GM23338 (cell line): ENCODE data around the gene FANCC. TPM values are rescaled to one million over a fixed set of nuclear protein-coding genes. Genes with fewer than 3 reads are reported as not detected.
A peak's percentile ranks its signal among the peaks of the same experiment; 100 is the strongest.

Source experiments
- ATAC-seq: fragments of 200-7000 bp; cut with Tn5 transposase; 3 replicates; pipeline ENCODE4 v1.9.1; 2020
- DNase-seq: peaks from one replicate; pipeline ENCODE4 v3.0.0-alpha.2; 2015; ENCODE audit warnings: low spot score
- H2AFZ ChIP-seq: fragments of 200-600 bp; sonication (generic); 2 replicates; pipeline ENCODE4 v1.8.0; 2016; ENCODE audit warnings: antibody characterized with exemption, mild to moderate bottlenecking, moderate library complexity
- H3F3A ChIP-seq: fragments of 200-600 bp; sonication (generic); replicated peaks from 2 replicates; pipeline ENCODE4 v1.8.0; 2017; ENCODE audit warnings: antibody characterized with exemption, mixed run types, low read depth
- H3K27ac ChIP-seq: fragments of 200-600 bp; sonication (generic); 2 replicates; pipeline ENCODE4 v1.6.1; 2016; ENCODE audit warnings: low read depth
- H3K27me3 ChIP-seq: fragments of 200-600 bp; sonication (generic); 2 replicates; pipeline ENCODE4 v1.8.0; 2016; ENCODE audit warnings: mild to moderate bottlenecking, mixed run types, moderate library complexity; ENCODE audit not compliant: insufficient read depth
- H3K36me3 ChIP-seq: fragments of 200-600 bp; sonication (generic); 2 replicates; pipeline ENCODE4 v1.8.0; 2016; ENCODE audit warnings: mild to moderate bottlenecking; ENCODE audit not compliant: insufficient read depth
- H3K4me1 ChIP-seq: fragments of 200-600 bp; sonication (generic); 2 replicates; pipeline ENCODE4 v1.8.0; 2016; ENCODE audit warnings: mild to moderate bottlenecking, moderate library complexity; ENCODE audit not compliant: insufficient read depth
- H3K4me2 ChIP-seq: fragments of 200-600 bp; sonication (generic); 2 replicates; pipeline ENCODE4 v1.7.1; 2017; ENCODE audit warnings: mixed run types
- H3K4me3 ChIP-seq: fragments of 200-600 bp; sonication (generic); 2 replicates; pipeline ENCODE4 v1.6.1; 2016; ENCODE audit warnings: mixed run types
- H3K79me2 ChIP-seq: fragments of 200-600 bp; sonication (generic); replicated peaks from 2 replicates; pipeline ENCODE4 v1.8.0; 2017; ENCODE audit warnings: mild to moderate bottlenecking; ENCODE audit not compliant: insufficient read depth
- H3K9me2 ChIP-seq: fragments of 200-600 bp; sonication (generic); 2 replicates; pipeline ENCODE4 v1.8.0; 2017; ENCODE audit not compliant: insufficient read depth
- H4K20me1 ChIP-seq: fragments of 200-600 bp; sonication (generic); replicated peaks from 2 replicates; pipeline ENCODE4 v1.8.0; 2017; ENCODE audit warnings: mild to moderate bottlenecking; ENCODE audit not compliant: insufficient read depth
- H3K27ac Mint-ChIP-seq: 2 replicates; pipeline ENCODE4 v1.8.0; 2020; ENCODE audit warnings: inconsistent platforms, mild to moderate bottlenecking, moderate library complexity, mixed read lengths
- H3K27me3 Mint-ChIP-seq: 3 replicates; pipeline ENCODE4 v1.8.0; 2022; ENCODE audit warnings: low read depth, mild to moderate bottlenecking, moderate library complexity, mixed read lengths, inconsistent platforms; ENCODE audit not compliant: insufficient read depth, poor library complexity
- H3K36me3 Mint-ChIP-seq: 3 replicates; pipeline ENCODE4 v1.8.0; 2021; ENCODE audit warnings: low read depth, mild to moderate bottlenecking, inconsistent platforms, moderate library complexity, mixed read lengths
- H3K4me1 Mint-ChIP-seq: 3 replicates; pipeline ENCODE4 v1.8.0; 2020; ENCODE audit warnings: mild to moderate bottlenecking, inconsistent platforms, mixed read lengths
- H3K4me3 Mint-ChIP-seq: 3 replicates; pipeline ENCODE4 v1.8.0; 2021; ENCODE audit warnings: moderate library complexity, mild to moderate bottlenecking, inconsistent platforms, mixed read lengths
- H3K9me3 Mint-ChIP-seq: 3 replicates; pipeline ENCODE4 v1.8.0; 2020; ENCODE audit warnings: moderate library complexity, mild to moderate bottlenecking, inconsistent platforms, mixed read lengths
- CREB1 ChIP-seq: fragments of 250-450 bp; sonication (Bioruptor Pico); IDR thresholded peaks from 2 replicates; pipeline ENCODE4 v1.5.0; 2020; ENCODE audit warnings: low read depth, mild to moderate bottlenecking, moderate library complexity
- CTCF ChIP-seq, 2 experiments: fragments of 200-600 bp in 1 of 2; sonication (generic) in 1 of 2; conservative IDR thresholded peaks; 2 replicates each; pipeline versions ENCODE4 v1.5.1 to v1.6.1; 2016 to 2017; ENCODE audit warnings: antibody characterized with exemption in 2 of 2, low read depth in 2 of 2, mild to moderate bottlenecking in 2 of 2, moderate library complexity in 1 of 2
- ETS1 ChIP-seq: IDR thresholded peaks from 2 replicates; pipeline ENCODE4 v1.6.1; 2016; ENCODE audit warnings: antibody characterized with exemption
- EZH2 ChIP-seq: fragments of 200-600 bp; sonication (generic); IDR thresholded peaks from one replicate; pipeline ENCODE4 v1.8.0; 2017; ENCODE audit warnings: antibody characterized with exemption, mild to moderate bottlenecking, low read depth; ENCODE audit not compliant: unreplicated experiment
- EZH2phosphoT487 ChIP-seq: fragments of 200-600 bp; sonication (generic); IDR thresholded peaks from one replicate; pipeline ENCODE4 v1.8.1; 2018; ENCODE audit warnings: antibody characterized with exemption; ENCODE audit not compliant: unreplicated experiment
- JUNB ChIP-seq: IDR thresholded peaks from one replicate; pipeline ENCODE4 v1.6.1; 2016; ENCODE audit warnings: antibody characterized with exemption; ENCODE audit not compliant: unreplicated experiment
- NANOG ChIP-seq: IDR thresholded peaks from 2 replicates; pipeline ENCODE4 v1.6.1; 2016; ENCODE audit warnings: antibody characterized with exemption, borderline replicate concordance
- POLR2AphosphoS5 ChIP-seq: IDR thresholded peaks from 2 replicates; pipeline ENCODE4 v1.6.1; 2016; ENCODE audit warnings: antibody characterized with exemption, low read depth
- REST ChIP-seq: IDR thresholded peaks from one replicate; pipeline ENCODE4 v1.6.1; 2018; ENCODE audit warnings: antibody characterized with exemption; ENCODE audit not compliant: unreplicated experiment
- STAT1 ChIP-seq: IDR thresholded peaks from one replicate; pipeline ENCODE4 v1.6.1; 2016; ENCODE audit warnings: antibody characterized with exemption; ENCODE audit not compliant: unreplicated experiment
- ZNF114 ChIP-seq: fragments of 250-450 bp; sonication (Bioruptor Pico); IDR thresholded peaks from 2 replicates; pipeline ENCODE4 v1.5.0; 2020; ENCODE audit warnings: mild to moderate bottlenecking, moderate library complexity
- ZNF331 ChIP-seq: fragments of 250-450 bp; sonication (Bioruptor Pico); IDR thresholded peaks from 2 replicates; pipeline ENCODE4 v1.5.0; 2020; ENCODE audit warnings: low read depth, mild to moderate bottlenecking, moderate library complexity
- polyA plus RNA-seq: library from polyadenylated mRNA; unstranded; fragments of >200 nt; fragmentation: Nextera tagmentation; extraction: Ambion mirVana; gene quantifications from 2 replicates; pipeline ENCODE4 v1.2.1, GENCODE V29; 2016
- total RNA-seq: library from RNA; depleted of rRNA; stranded (reverse); fragments of >200 nt; shearing (Covaris generic); gene quantifications from 2 replicates; pipeline ENCODE4 v1.2.3, GENCODE V29; 2014
- TF ChIP-seq, protein P1 (sequence below): fragments of 250-450 bp; sonication (Bioruptor Pico); IDR thresholded peaks from 2 replicates; pipeline ENCODE4 v1.5.0; 2020; ENCODE audit warnings: mild to moderate bottlenecking, moderate library complexity

Gene FANCC
- total and polyA plus RNA-seq, 2 experiments from 2014 or later = 7.8 to 18.1 TPM

GRCh38 chr9:95202076-95202681 lies 115.3 kb downstream of the FANCC start:
- no peaks in the 10 kb centered on the region for H3K9me2 ChIP-seq
- Mint-ChIP-seq H3K27me3 (peaks cover 1% of the 10 kb centered on the region), H3K27ac (peak overlapping the region; percentile 62; the same call in 1 of the 2 replicates), H3K36me3 (no peaks in the 10 kb centered on the region), H3K9me3 (no peaks in the 10 kb centered on the region; the same call in 2 of the 3 replicates), H3K4me1 (peaks cover 22% of the 10 kb centered on the region), H3K4me3 (no peak overlapping the region)
- H3K4me2 ChIP-seq = 0 out of 2 replicates have a peak overlapping the region, but pooled peaks have one; percentile 15
- no peak for DNase-seq
- H3K27ac ChIP-seq = no peak overlapping the region
- no peaks in the 10 kb centered on the region for H3K27me3 ChIP-seq
- H3F3A ChIP-seq = no peaks in the 10 kb centered on the region
- H4K20me1 ChIP-seq = no peaks in the 10 kb centered on the region
- H3K4me3 ChIP-seq = no peak overlapping the region
- no peaks in the 10 kb centered on the region for H3K36me3 ChIP-seq
- H3K4me1 ChIP-seq = peaks cover 13% of the 10 kb centered on the region
- TF ChIP-seq, protein P1, sequence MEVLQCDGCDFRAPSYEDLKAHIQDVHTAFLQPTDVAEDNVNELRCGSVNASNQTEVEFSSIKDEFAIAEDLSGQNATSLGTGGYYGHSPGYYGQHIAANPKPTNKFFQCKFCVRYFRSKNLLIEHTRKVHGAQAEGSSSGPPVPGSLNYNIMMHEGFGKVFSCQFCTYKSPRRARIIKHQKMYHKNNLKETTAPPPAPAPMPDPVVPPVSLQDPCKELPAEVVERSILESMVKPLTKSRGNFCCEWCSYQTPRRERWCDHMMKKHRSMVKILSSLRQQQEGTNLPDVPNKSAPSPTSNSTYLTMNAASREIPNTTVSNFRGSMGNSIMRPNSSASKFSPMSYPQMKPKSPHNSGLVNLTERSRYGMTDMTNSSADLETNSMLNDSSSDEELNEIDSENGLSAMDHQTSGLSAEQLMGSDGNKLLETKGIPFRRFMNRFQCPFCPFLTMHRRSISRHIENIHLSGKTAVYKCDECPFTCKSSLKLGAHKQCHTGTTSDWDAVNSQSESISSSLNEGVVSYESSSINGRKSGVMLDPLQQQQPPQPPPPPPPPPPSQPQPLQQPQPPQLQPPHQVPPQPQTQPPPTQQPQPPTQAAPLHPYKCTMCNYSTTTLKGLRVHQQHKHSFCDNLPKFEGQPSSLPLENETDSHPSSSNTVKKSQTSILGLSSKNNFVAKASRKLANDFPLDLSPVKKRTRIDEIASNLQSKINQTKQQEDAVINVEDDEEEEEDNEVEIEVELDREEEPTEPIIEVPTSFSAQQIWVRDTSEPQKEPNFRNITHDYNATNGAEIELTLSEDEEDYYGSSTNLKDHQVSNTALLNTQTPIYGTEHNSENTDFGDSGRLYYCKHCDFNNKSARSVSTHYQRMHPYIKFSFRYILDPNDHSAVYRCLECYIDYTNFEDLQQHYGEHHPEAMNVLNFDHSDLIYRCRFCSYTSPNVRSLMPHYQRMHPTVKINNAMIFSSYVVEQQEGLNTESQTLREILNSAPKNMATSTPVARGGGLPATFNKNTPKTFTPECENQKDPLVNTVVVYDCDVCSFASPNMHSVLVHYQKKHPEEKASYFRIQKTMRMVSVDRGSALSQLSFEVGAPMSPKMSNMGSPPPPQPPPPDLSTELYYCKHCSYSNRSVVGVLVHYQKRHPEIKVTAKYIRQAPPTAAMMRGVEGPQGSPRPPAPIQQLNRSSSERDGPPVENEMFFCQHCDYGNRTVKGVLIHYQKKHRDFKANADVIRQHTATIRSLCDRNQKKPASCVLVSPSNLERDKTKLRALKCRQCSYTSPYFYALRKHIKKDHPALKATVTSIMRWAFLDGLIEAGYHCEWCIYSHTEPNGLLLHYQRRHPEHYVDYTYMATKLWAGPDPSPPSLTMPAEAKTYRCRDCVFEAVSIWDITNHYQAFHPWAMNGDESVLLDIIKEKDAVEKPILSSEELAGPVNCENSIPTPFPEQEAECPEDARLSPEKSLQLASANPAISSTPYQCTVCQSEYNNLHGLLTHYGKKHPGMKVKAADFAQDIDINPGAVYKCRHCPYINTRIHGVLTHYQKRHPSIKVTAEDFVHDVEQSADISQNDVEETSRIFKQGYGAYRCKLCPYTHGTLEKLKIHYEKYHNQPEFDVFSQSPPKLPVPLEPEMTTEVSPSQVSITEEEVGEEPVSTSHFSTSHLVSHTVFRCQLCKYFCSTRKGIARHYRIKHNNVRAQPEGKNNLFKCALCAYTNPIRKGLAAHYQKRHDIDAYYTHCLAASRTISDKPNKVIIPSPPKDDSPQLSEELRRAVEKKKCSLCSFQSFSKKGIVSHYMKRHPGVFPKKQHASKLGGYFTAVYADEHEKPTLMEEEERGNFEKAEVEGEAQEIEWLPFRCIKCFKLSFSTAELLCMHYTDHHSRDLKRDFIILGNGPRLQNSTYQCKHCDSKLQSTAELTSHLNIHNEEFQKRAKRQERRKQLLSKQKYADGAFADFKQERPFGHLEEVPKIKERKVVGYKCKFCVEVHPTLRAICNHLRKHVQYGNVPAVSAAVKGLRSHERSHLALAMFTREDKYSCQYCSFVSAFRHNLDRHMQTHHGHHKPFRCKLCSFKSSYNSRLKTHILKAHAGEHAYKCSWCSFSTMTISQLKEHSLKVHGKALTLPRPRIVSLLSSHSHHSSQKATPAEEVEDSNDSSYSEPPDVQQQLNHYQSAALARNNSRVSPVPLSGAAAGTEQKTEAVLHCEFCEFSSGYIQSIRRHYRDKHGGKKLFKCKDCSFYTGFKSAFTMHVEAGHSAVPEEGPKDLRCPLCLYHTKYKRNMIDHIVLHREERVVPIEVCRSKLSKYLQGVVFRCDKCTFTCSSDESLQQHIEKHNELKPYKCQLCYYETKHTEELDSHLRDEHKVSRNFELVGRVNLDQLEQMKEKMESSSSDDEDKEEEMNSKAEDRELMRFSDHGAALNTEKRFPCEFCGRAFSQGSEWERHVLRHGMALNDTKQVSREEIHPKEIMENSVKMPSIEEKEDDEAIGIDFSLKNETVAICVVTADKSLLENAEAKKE (CRISPR knock-in tag) = no peak
- TF ChIP-seq REST (no peak), CREB1 (CRISPR knock-in tag) (no peak), EZH2 (no peak), JUNB (no peak), ETS1 (no peak), POLR2AphosphoS5 (no peak), NANOG (no peak), STAT1 (no peak), ZNF331 (no peak), ZNF114 (no peak), CTCF (conservative IDR thresholded peaks at IDR 0.05; ENCODE audit: low read depth in 2 of 2) (no peak), EZH2phosphoT487 (no peak)
- peak; percentile 74 for ATAC-seq
- H2AFZ ChIP-seq = no peak overlapping the region
- no peaks in the 10 kb centered on the region for H3K79me2 ChIP-seq
